ENCODE measurements around the gene STARD10. TPM values are rescaled to one million over a fixed set of nuclear protein-coding genes. Genes with fewer than 3 reads are reported as not detected.

The STARD10 gene
- total and polyA plus RNA-seq, 9 of the 15 experiments (the other 6 are each of a cell fraction or from before 2014, with no cell fraction given), result 0.15 to 52.9 (median 32.3) TPM

DNA sequence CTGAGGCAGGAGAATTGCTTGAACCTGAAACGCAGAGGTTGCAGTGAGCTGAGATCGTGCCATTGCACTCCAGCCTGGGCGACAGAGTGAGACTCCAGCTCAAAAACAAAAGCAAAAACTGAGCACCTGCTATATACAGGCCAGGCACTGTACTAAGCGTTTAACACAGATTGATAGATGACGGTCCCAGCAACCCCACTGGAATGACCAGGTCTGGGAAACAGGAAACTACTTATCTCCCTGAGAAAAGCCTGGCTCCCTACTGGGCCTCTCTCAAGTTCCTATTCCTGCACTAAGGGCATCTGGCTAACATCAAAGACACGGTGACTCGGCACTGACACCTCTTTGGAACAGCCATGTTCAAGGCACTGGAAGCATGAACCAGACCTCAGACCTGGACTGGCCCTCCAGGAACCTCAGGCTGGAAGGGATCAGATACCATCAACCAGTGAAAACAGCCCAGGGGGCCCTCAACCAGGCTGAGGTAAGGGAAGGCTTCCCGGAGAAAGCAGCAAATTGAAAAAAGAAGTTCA, 58.3 kb downstream of the STARD10 start (continued):
- TF ChIP-seq, protein P1, sequence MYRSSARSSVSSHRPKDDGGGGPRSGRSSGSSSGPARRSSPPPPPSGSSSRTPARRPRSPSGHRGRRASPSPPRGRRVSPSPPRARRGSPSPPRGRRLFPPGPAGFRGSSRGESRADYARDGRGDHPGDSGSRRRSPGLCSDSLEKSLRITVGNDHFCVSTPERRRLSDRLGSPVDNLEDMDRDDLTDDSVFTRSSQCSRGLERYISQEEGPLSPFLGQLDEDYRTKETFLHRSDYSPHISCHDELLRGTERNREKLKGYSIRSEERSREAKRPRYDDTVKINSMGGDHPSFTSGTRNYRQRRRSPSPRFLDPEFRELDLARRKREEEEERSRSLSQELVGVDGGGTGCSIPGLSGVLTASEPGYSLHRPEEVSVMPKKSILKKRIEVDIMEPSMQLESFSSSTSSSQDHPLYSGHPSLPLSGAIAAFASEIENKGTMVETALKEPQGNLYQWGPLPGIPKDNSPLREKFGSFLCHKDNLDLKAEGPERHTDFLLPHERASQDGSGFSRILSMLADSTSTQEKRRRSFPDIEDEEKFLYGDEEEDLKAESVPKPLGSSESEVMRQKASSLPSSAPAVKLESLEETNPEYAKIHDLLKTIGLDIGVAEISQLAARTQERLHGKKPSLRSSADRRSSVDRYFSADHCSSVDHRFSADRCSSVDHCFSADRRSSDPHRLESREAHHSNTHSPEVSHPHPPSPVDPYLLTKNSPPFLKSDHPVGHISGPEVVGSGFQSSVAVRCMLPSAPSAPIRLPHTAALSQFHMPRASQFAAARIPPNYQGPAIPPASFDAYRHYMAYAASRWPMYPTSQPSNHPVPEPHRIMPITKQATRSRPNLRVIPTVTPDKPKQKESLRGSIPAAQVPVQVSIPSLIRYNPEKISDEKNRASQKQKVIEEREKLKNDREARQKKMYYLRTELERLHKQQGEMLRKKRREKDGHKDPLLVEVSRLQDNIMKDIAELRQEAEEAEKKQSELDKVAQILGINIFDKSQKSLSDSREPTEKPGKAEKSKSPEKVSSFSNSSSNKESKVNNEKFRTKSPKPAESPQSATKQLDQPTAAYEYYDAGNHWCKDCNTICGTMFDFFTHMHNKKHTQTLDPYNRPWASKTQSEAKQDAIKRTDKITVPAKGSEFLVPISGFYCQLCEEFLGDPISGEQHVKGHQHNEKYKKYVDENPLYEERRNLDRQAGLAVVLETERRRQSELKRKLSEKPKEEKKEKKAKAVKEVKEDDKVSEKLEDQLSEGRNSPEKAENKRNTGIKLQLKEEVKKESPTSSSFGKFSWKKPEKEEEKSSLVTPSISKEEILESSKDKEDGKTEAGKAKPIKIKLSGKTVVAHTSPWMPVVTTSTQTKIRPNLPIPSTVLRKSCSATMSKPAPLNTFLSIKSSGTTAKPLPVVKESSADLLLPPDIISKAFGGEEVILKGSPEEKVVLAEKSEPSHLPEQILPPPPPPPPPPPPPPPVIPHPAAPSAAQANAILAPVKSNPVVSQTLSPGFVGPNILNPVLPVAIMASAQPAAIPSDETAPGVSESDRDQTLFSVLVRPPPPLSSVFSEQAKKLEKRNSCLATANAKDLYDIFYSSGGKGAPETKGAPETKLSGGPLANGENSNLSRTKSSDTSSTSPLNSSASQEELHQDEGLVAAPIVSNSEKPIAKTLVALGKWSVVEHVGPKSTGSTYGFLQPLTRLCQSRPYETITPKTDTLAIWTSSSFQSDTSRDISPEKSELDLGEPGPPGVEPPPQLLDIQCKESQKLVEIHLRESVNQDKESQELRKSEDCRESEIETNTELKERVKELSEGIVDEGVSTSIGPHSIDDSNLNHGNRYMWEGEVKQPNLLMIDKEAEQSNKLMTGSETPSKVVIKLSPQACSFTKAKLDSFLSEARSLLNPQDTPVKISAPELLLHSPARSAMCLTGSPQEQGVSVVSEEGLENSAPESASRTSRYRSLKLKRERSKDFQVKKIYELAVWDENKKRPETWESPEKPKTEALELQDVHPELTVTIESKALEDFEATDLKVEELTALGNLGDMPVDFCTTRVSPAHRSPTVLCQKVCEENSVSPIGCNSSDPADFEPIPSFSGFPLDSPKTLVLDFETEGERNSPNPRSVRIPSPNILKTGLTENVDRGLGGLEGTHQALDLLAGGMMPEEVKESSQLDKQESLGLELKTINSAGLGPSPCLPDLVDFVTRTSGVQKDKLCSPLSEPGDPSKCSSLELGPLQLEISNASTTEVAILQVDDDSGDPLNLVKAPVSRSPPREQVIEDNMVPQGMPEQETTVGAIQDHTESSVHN (IDR thresholded peaks at IDR 0.05; ENCODE audit: borderline replicate concordance in 1 of 2, low read depth in 1 of 2), result no peak
- TF ChIP-seq MEF2A (IDR thresholded peaks at IDR 0.05; ENCODE audit: control insufficient read depth, low read depth, low read length), result no peak
- TF ChIP-seq ZKSCAN1 (IDR thresholded peaks at IDR 0.05; ENCODE audit: low read depth, low read length), result no peak
- TF ChIP-seq COPS2 (conservative IDR thresholded peaks at IDR 0.05), result no peak
- peak; percentile 44; the same call in 1 of the 2 replicates for TF ChIP-seq TEAD4 (IDR thresholded peaks at IDR 0.05; ENCODE audit: low read length)
- TF ChIP-seq TEAD4 (CRISPR knock-in tag; IDR thresholded peaks at IDR 0.05; ENCODE audit: borderline replicate concordance), result no peak
- no peak for TF ChIP-seq PURB (CRISPR knock-in tag; IDR thresholded peaks at IDR 0.05; ENCODE audit: low read depth)
- 0 out of 2 replicates have a peak, but pooled peaks have one; percentile 17 for TF ChIP-seq LCOR (CRISPR knock-in tag; IDR thresholded peaks at IDR 0.05)
- TF ChIP-seq CTBP1 (IDR thresholded peaks at IDR 0.05; ENCODE audit: borderline replicate concordance), result peak; percentile 84
- no peak for TF ChIP-seq BHLHE40 (IDR thresholded peaks at IDR 0.05; ENCODE audit: low read length)
- TF ChIP-seq, protein P2, sequence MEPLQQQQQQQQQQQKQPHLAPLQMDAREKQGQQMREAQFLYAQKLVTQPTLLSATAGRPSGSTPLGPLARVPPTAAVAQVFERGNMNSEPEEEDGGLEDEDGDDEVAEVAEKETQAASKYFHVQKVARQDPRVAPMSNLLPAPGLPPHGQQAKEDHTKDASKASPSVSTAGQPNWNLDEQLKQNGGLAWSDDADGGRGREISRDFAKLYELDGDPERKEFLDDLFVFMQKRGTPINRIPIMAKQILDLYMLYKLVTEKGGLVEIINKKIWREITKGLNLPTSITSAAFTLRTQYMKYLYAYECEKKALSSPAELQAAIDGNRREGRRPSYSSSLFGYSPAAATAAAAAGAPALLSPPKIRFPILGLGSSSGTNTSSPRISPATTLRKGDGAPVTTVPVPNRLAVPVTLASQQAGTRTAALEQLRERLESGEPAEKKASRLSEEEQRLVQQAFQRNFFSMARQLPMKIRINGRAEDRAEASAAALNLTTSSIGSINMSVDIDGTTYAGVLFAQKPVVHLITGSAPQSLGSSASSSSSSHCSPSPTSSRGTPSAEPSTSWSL (CRISPR knock-in tag; IDR thresholded peaks at IDR 0.05; ENCODE audit: borderline replicate concordance), result no peak
- TF ChIP-seq, protein P3, sequence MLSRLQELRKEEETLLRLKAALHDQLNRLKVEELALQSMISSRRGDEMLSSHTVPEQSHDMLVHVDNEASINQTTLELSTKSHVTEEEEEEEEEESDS (CRISPR knock-in tag; IDR thresholded peaks at IDR 0.05), result no peak
- no peak for TF ChIP-seq GTF2E2 (tag; IDR thresholded peaks at IDR 0.05)
- no peak for TF ChIP-seq PTRF (tag; IDR thresholded peaks at IDR 0.05)
- TF ChIP-seq DMBX1 (CRISPR knock-in tag; IDR thresholded peaks at IDR 0.05; ENCODE audit: borderline replicate concordance), result 0 out of 2 replicates have a peak, but pooled peaks have one; percentile 23
- TF ChIP-seq L3MBTL2 (IDR thresholded peaks at IDR 0.05), result peak; percentile 62
- TF ChIP-seq NFYB (IDR thresholded peaks at IDR 0.05; ENCODE audit: extremely low read depth, insufficient read length), result no peak

Data from K562 (cell line).